AML-193 (cell line): ENCODE measurements around the gene ANKRD23.
"Not testable (repeated sequence)": the region's sequence is repeated elsewhere in the genome, so short reads cannot be mapped to it uniquely, and the experiment has no call there.

Experiments used
- DNase-seq, 2 experiments: peaks; one replicate each; lab custom pipeline; 2025; lab: John Stamatoyannopoulos, UW

Gene ANKRD23

DNA sequence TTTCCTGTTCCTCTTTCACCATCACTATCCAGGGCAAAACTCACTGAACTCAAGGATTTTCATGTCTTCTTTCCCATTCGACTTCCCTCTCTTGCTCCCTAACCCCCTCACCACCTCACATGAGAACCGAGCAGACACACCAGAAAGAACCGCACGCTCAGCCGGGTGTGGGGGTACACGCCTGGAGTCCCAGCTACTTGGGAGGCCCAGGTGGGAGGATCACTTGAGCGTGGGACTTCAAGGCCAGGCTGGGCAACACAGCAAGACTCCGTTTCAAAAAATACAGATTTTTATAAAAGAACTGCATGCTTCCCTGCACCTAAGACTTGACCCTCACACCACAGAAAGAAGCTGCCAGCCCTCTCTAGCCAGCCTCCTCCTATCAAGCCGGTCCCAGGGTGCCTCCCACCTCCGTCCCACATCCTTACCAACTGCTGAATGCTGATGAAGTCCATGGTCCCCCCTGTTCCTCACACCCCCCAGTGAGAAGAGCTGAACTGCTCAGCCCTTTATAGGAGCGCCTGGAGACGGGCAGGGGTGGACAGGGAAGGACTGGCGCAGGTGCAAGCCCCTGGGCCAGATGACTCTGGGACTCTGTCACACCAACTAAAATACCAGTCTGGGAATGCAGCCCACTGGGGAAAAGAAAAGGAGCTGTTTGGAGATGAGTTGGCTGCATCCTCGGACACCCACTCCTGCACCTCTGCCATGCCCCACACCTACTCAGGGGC, at the start of gene ANKRD23:
Gene ANKRD23 (minus strand): TSS at position 484 of the 731 bp plus-strand sequence. CDS start 29 bp downstream, at position 455.
- no peak for DNase-seq

DNA sequence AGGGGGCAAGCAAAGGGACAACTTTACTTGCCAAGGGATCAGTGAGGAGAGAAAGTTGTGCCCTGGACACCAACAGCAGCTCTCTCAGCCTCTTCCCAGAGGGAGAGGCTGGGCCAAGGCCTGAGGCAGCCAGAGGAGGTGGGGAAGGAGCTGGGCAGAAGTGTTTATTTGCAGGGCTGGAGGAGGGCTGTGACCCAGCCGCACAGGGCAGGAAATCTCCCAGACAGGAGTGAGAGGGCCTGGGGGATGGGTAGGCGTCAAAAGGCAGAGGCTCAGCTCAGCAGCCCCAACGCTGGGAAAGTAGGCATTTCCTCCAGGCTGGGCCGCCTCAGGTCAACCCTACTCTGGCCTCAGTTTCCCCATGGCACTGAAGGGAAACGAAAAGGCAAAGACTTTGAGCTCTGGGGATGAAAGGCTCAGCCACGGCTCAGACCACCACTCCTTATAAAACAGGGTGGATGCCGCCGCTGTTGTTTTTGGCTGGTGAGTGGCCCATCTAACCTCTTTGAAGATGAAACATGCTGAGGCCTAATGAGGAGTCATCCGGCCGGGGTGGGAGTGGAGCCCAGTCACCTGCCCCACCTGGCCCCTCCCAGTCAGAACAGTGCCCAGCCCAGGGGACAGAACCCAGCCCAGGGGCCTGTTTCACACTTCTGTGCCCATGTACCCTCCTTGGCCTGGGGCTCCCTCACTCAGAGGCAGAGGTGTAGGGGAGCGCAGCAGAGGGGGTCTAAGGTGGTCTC, 47.9 kb upstream of the ANKRD23 start:
- DNase-seq: no peak

DNA sequence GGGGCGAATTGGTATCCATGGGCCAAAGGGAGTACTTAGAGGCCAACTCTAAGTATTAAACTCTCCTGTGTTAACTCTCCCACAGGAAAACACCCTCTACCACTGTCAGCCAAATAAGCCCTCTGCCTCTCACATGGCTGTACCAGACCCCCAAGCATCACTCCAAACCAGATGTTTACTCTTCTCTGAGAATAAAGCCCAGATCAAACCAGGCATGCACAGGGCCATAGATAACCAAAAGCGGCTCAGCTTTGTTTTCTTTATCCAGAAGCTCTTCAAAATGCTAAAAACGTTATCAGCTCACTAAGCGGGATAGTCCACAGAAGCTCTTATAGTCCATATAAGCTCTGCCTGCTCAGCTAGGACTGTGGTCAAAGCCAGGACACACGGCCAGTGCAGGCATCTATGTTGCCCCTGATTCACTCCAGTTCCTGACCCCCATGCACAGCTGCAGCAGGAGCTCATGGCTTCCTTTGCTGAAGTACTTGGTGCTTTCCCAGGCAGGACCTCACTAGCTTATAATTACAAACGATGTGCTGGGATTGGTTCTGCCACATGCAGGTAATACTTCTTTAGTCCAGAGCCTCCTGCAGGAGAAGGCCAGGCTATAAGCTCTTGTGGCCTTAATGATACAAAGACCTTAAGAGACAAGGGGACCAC, 47.0 kb upstream of the ANKRD23 start:
- DNase-seq: no peak

DNA sequence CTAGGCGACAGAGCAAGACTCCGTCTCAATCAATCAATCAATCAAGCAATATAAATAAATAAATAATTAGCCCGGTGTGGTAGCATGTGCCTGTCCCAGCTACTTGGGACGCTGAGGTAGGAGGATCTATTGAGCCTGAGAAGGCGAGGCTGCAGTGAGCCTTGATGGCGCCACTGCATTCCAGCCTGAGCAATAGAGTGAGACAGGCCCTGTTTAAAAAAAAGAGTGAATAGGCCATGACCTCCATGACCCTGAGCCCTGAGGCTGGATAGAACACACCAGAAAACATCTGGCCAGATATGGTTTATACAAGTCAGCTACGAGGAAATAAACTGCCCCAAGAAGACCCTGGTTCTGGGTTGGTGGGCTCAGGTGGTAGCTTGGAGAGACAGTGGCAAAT, 46.4 kb upstream of the ANKRD23 start:
- DNase-seq: no peak

DNA sequence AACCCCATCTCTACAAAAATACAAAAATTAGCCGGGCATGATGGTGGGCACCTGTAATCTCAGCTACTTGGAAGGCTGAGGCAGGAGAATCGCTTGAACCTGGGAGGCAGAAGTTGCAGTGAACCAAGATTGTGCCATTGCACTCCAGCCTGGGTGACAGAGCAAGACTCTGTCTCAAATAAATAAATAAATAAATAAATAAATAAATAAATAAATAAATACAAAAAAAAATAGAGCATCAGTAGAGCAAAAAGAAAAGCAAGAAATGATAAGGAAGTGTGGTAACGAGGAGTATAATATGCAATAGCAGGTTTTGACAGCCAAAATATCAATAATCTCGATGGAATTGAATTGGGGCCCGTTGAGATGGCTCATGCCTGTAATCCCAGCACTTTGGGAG, 45.7 kb upstream of the ANKRD23 start:
- not testable (repeated sequence) for DNase-seq

DNA sequence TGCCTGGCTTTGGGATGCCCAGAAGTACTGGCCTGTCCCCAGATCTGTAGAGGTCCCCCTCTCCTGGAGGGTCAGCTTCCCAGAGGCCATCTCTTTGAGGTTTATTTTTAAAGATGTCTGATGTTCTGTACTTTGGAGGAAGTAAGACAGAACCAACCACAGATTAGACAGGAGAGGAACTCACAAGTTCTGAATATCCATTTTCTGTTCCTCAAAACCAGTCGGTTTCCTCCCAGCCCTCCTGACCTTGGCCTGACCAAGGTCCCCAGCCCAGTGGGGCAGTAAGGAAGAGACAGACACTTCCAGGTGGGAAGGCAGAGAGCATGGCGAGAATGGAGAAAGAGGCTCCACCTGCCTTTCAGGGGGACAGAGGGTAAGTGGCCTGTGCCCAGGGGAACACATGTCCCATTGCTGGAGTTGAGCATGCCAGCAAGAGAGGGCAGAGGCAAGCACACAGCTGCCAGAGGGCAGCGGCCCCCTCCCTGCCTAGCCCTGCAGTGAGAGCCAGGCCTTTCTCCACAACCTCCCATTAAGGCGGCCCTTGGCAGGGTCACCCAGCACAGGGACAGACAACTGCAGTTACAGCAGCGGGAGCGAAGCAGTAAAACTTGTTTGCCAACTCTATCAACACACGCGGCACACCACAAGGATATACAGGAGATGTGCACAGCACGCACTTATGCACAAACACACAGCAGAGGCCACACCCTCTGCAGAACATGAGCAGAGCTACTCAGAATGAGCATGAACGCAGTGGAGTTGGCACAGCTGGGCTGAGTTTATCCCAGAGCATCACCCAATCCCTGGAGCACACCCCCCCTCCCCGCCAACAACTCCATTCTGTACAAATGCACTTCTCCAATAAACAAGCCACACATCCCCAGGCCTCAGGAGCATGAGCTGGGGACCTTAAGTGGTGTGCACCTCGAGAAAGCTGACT, 44.5 kb upstream of the ANKRD23 start:
- DNase-seq: no peak

DNA sequence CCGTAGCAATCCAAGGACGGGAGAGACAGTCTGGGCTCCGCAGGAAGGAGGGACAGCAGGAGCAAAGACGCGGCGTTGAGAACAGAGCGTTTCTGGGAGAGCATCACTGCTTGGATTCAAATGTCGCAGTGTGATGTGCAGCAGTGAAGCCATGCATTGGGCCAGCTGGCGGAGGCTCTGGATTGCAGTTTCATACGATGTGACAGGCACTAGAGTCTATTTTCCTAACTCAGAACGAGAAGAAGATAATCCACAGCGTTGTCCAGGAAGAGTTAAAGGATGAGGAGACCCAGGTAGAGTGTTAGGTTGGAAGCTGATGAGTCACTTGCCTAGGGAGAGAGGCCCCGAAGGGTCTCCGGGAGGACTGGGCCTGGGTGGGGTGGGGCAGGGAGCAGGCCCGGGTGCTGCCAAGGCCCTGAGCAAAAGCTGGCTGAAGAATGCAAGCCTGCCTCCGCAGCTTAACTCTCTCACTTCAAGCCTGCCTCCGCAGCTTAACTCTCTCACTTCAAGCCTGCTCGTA, 43.7 kb upstream of the ANKRD23 start:
- no peak for DNase-seq

DNA sequence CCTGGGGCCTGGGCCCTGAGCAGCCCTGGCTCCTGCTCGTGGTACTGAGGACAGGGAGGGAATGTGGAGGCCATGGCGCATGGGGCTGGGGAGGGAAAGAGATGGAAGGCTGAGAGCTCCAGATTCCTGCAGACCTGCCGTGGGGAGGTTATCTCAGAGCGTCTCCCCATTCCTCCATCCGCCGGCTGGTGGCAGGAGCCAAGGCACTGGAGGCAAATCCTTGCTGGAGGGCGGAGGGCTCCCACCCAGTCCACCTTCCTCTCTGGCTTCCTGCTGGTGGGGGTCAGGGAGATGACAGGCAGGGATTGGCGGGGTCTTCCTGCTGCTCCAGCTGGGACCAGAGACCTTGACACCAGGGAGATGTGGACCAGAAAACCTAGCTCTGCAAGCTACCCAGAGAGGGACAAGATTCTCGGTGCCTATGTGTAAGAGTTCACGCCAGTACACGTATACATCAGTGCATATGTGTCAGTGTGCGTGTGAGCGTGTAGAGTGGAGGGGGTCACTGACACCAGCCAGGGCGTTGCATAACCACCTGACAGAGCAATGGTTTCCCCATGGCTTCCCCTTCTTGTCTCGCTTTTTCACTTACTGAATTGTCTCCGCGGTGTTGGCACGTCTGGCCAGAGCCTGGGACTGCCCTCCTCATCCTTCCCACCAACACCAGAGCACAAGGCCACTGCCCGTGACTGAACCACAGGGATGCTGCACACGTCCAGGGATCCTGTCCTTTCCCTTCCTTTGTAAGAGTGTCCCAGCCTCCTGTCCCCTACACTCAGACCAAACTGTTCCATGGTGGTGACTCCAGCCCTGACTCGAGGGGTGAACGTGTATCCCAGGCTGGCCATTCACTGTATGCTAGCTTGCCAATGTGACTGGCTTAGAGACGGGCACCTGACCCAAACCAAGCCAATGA, 41.9 kb upstream of the ANKRD23 start:
- DNase-seq: no peak

DNA sequence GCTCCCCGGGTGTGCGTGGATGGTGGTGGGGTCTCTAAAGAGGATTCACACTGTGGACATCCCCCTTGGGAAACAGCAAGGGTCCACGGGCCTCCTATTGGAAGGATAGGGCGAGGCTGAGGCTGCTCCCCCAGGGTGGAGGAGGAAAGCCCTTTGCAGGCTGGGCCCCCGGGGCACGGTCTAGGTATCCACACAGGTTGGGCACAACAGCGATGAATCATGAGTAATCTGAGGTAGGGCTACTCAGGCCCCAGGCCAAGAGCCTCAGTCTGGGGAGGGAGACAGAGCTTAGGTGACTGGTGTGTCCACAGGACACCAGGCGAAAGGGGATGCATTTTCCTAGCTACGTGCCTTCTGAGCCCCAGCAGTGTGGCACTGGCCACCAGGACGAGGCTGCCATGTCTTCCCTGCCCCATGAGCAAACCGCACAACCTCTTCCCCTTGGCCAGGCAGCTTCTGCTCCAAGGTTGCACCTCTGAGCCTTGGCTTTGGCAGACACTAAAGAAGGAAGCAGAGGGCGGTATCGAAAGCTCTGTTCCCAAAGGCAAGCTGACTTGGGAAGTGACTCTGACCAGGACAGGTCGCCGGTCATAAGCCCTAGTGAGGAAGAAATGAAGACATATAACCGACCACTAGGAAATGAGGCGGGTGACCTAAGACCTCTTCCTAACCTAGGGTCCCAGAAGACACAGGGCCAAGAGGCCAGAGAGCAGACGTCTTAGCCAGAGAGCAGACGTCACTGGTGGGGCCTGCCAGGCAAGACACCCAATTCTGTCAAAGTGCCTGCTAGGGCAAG, 40.7 kb upstream of the ANKRD23 start:
- no peak for DNase-seq

DNA sequence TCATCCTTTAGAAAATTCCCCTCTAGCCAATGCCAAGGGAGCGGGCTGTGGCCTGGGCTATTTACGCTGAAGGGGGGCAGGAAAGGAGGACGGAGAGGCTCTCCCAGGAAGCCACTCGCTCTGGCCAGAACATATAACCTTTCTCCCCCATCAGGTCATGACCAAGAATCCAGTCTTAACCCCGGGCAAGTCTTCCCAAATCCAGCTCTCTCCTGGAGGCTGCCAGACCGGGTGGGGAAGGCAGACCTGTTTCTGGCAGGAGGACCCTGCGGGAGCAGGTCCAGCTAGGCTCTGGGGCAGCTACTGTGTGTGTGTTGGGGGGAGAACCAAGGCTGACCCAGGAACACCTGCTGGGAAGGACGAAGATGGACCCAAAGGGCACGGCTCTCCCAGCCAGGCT, 39.5 kb upstream of the ANKRD23 start:
- no peak for DNase-seq

DNA sequence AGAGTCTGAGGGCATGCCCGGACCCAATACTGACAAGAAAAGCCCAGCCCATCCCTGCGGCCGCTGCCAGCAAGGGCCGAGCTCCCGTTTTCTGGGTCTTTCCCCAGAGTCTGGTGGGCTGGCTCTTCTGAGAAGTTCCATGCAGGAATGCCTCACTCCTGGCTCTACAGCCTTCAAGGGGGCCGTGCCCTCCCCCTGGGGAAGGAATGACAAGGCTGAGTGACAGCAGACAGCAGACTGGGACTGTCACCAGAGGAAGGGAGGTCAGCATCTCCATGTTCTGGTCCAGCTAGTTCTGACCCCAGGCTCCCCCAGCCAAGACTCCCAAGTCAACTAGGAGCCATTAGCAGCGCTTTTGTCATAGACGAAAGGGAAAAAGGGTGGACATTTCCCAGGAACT, 39.1 kb upstream of the ANKRD23 start:
- no peak for DNase-seq

DNA sequence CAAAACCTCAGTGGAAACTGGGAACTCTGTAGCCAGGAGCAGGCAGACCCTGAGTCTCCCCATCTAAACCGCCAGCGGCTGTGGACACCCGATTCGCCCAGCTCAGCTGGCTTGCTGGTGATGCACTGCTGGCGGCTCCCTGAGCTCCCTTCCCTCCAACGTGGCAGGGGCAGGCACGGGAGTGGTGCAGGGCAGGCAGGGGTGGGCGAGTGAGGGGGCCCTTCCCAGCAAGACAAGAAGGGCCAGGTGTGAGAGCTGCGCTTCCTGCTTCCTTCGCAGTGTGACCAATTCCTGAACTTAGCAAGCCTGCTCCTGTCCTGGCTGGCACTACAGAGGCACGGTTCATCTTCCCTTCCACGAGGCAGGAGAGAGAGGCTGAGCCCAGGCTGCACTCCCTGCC, 38.4 kb upstream of the ANKRD23 start:
- no peak for DNase-seq

DNA sequence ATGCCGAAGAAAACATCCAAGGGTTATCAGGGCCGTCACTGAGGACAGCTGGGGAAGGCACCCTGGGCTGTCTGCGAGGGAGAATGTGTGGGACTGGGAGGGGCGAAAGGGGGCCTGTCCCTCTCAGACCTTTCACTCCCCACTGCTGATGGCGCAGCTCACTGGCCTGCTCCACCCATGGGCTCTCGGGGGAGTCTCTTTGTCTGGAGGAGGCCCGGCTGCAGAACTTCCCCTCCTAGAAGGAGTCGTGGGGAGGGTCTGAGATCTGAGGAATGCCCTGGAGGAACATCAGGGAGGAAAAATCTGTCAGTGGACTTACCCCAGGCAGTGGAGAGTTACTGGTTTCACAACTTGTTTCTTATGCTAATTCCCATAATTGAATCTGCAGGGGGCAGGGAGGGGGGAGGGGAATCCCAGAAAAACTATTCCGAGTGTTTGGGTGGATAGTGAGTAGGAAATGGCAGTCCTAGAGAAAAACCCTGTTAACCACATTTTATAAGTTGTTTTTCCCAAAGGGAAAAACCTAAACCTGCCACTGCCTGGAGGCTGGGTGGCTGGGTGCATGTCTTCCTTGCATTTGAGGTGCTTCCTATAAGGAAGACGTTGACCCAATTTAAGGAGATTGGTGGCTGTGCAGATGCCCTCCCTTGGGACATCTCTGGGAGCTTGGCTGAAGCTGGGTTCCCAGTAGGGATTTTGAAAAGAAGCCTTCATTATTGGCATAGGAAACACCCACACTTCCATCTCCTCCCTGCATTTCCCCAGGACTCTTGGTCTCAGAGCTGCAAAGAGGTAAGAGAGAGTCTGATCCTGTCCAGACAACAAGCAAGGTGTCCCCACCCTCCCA, 37.8 kb upstream of the ANKRD23 start:
- DNase-seq: no peak

DNA sequence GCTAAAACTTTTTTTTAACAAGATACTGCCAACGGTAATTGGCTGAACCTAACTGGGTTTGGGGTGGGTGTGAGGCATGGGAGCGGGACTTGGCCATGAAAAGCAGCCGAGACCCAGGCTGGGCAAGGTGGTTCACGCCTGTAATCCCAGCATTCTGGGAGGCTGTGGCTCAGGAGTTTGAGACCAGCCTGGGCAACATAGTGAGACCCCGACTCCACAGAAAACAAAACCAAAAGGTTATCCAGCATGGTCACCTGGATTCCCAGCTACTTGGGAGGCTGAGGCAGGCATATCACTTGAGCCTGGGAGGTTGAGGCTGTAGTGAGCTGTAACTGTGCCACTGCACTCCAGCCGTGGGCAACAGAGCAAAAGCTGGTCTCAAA, 37.1 kb upstream of the ANKRD23 start:
- DNase-seq: no peak

DNA sequence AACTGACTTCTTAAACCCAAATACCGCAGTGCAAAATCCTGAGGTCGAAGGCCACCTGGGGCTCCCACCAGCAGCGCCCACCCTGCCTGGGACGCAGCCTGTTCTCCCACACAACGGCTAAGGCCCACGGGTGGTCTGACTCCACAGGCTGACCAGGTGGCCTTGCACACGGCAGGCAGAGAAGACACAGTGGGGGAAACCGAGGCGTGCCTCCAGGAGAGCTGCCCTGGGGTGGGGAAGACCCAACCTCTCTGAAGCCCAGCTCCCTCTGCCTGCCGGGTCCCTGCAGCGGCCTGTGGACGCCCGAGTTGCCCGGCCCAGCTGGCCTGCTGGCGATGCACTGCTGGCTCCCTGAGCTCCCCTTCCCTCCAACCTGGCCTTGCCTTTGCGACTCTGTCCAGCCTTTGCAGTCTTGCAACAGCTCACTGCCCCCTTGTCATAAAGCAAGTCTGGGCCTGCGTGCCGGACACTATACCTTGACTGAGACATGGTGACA, 35.8 kb upstream of the ANKRD23 start:
- no peak for DNase-seq

DNA sequence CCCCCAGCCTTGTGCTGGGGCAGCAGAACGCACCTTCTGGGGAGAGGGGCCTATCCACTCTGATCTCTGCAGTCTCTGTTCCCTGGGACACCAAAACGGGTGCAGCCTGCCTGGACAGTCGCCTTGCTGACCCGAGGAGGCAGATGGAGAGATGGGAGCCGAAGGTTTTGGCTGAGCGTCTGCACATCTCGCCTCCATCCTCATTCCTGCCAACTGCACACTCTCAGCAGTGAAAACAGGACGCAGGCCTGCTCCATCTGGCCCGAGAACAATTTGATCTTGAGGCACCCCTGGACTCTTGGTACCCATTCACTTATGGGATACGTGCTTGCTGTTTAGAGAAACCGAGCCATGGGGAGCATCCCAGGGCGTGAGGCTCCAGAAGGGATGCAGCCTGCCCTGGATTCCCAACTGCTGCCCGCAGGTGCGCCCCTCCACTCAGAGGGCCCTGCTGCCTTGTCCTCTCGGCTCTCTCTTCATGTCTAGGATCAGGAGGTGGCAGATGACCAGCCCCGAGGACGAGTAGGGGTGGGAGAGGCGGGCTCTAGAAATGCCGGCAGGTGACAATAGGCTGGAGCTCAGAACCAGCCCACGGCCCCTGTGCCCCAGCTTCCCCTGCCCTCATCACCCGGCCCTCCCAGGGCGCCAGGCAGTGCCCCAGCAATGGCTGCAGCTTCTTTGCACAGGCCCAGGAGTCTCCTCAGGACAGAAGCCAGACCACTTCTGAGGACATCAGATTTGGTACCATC, 35.1 kb upstream of the ANKRD23 start:
- DNase-seq: no peak

DNA sequence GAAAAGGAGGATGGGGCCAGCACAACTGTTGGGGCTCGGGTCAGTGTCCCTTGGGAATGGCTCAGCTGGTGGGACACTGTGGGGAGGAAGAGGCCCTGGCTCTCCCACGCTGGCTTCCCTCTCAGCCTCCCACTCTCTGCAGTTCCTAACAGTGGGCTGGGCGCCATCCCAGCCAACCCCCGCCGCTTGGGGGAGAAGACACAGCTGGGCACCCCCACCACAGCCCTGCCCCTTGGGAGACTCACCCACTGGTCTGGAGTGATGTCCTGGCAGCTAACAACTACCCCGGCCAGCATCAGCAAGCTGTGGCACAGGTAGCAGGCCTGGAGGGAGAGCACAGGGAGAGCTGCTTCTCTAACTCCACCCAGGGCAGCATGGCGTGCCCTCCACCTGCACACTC, 34.4 kb upstream of the ANKRD23 start:
- DNase-seq: no peak

DNA sequence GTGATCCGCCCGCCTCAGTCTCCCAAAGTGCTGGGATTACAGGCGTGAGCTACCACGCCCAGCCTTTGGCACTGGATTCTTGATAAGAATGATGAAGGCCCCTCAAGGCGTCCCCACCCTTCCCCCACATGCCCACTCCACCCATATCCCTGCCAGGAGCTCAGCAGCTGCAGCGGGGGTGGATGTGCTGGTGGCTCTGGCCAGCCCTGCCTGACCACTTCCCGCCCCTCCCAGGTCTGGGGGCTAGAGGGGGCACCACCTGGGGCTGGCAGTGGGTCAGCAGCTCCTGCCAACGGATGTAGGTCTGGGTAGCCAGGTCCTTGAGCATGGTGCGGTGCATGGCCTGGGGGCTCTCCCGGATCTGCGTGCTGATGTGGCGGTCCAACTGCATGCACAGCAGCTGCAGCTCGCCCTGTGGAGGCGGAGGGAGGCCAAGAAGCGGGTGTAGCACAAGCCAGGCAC, 33.8 kb upstream of the ANKRD23 start:
- DNase-seq: no peak
